ENCODE data around the gene MYEF2.

- TF ChIP-seq, protein P1, sequence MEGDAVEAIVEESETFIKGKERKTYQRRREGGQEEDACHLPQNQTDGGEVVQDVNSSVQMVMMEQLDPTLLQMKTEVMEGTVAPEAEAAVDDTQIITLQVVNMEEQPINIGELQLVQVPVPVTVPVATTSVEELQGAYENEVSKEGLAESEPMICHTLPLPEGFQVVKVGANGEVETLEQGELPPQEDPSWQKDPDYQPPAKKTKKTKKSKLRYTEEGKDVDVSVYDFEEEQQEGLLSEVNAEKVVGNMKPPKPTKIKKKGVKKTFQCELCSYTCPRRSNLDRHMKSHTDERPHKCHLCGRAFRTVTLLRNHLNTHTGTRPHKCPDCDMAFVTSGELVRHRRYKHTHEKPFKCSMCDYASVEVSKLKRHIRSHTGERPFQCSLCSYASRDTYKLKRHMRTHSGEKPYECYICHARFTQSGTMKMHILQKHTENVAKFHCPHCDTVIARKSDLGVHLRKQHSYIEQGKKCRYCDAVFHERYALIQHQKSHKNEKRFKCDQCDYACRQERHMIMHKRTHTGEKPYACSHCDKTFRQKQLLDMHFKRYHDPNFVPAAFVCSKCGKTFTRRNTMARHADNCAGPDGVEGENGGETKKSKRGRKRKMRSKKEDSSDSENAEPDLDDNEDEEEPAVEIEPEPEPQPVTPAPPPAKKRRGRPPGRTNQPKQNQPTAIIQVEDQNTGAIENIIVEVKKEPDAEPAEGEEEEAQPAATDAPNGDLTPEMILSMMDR (conservative IDR thresholded peaks at IDR 0.05; ENCODE audit: low read length), result no peak
- no peak for TF ChIP-seq EZH2phosphoT487 (IDR thresholded peaks at IDR 0.05; ENCODE audit: borderline replicate concordance)
Observed at GRCh38 chr15:48222627-48223026, 44.5 kb upstream of the MYEF2 start.

Data from Loucy (cell line).